Iris pigment epithelial cell (primary cell): ENCODE measurements around the gene TRIM72.
"Not testable (repeated sequence)": the region's sequence is repeated elsewhere in the genome, so short reads cannot be mapped to it uniquely, and the experiment has no call there.

Source experiments
- DNase-seq: peaks from one replicate; pipeline ENCODE4 v3.0.0-alpha.2; 2011; ENCODE audit warnings: low read depth

The TRIM72 gene

GRCh38 chr16:31215287-31216162, 1.6 kb downstream of the TRIM72 start:
- peak; percentile 52 for DNase-seq

- no peak for DNase-seq
These were observed 2.7 kb downstream of the TRIM72 start, which contains the start of gene PYDC1 for GRCh38 chr16:31216422-31217135. PYDC1 (minus strand) TSS chr16:31217135; CDS start chr16:31217028, 107 bp downstream.

- DNase-seq, result no peak
These were observed 3.2 kb downstream of the TRIM72 start for GRCh38 chr16:31217136-31217530.

GRCh38 chr16:31219154-31219741, 5.3 kb downstream of the TRIM72 start:
- DNase-seq, result no peak

- no peak for DNase-seq
These were observed 7.6 kb downstream of the TRIM72 start for GRCh38 chr16:31221357-31222160.

- no peak for DNase-seq
These were observed 9.1 kb downstream of the TRIM72 start for GRCh38 chr16:31223044-31223443.

GRCh38 chr16:31224092-31224955, 10.4 kb downstream of the TRIM72 start:
- no peak for DNase-seq

- no peak for DNase-seq
These were observed 11.3 kb downstream of the TRIM72 start for GRCh38 chr16:31225193-31225592.

- DNase-seq, result no peak
These were observed 14.3 kb downstream of the TRIM72 start for GRCh38 chr16:31228206-31228605.

GRCh38 chr16:31229501-31229900, 15.6 kb downstream of the TRIM72 start:
- no peak for DNase-seq

- no peak for DNase-seq
These were observed 24.1 kb downstream of the TRIM72 start for GRCh38 chr16:31238041-31238440.

GRCh38 chr16:31242206-31242605, 28.3 kb downstream of the TRIM72 start:
- DNase-seq, result peak; percentile 31

GRCh38 chr16:31243734-31244670, 30.1 kb downstream of the TRIM72 start:
- no peak for DNase-seq

GRCh38 chr16:31245598-31245997, 31.7 kb downstream of the TRIM72 start:
- not testable (repeated sequence) for DNase-seq

- DNase-seq, result no peak
These were observed 32.4 kb downstream of the TRIM72 start for GRCh38 chr16:31246296-31246695.

GRCh38 chr16:31248344-31248743, 34.4 kb downstream of the TRIM72 start:
- DNase-seq, result no peak

- DNase-seq, result no peak
These were observed 37.0 kb downstream of the TRIM72 start for GRCh38 chr16:31250782-31251384.

GRCh38 chr16:31251435-31251834, 37.5 kb downstream of the TRIM72 start:
- DNase-seq, result no peak

GRCh38 chr16:31253642-31254045, 39.7 kb downstream of the TRIM72 start:
- peak; percentile 14 for DNase-seq
